HepG2 (cell line): ENCODE results near the gene PROX2. TPM values are rescaled to one million over a fixed set of nuclear protein-coding genes. Genes with fewer than 3 reads are reported as not detected.

Experiments used
- AHR ChIP-seq: IDR thresholded peaks from 2 replicates; pipeline ENCODE4 v1.6.1; 2018; ENCODE audit warnings: missing genetic modification reagents, missing compliant biosample characterization
- CHCHD3 ChIP-seq: sonication (generic); formaldehyde crosslinking; IDR thresholded peaks from 2 replicates; pipeline ENCODE4 v1.8.0; 2022; ENCODE audit warnings: mild to moderate bottlenecking, missing genetic modification reagents, moderate library complexity
- JARID2 ChIP-seq: sonication (generic); formaldehyde crosslinking; IDR thresholded peaks from 2 replicates; pipeline ENCODE4 v1.8.1; 2023; ENCODE audit warnings: missing genetic modification reagents, inconsistent platforms; ENCODE audit not compliant: insufficient replicate concordance
- KIAA2018 ChIP-seq: sonication (generic); formaldehyde crosslinking; IDR thresholded peaks from 2 replicates; pipeline ENCODE4 v1.5.0; 2020; ENCODE audit warnings: mild to moderate bottlenecking, missing genetic modification reagents, borderline replicate concordance
- LRRFIP1 ChIP-seq: sonication (generic); formaldehyde crosslinking; conservative IDR thresholded peaks from 2 replicates; pipeline ENCODE4 v1.4.0; 2020; ENCODE audit warnings: missing genetic modification reagents
- NAIF1 ChIP-seq: sonication (generic); formaldehyde crosslinking; IDR thresholded peaks from 2 replicates; pipeline ENCODE4 v1.5.0; 2020; ENCODE audit warnings: mild to moderate bottlenecking, missing genetic modification reagents, borderline replicate concordance
- PBX2 ChIP-seq: IDR thresholded peaks from 2 replicates; pipeline ENCODE4 v1.6.1; 2016; ENCODE audit warnings: control low read depth
- SAP130 ChIP-seq: IDR thresholded peaks from 2 replicates; pipeline ENCODE4 v1.6.1; 2016; ENCODE audit warnings: low read depth
- SNAPC4 ChIP-seq: sonication (generic); formaldehyde crosslinking; IDR thresholded peaks from 2 replicates; pipeline ENCODE4 v1.4.0; 2020; ENCODE audit warnings: mild to moderate bottlenecking, missing genetic modification reagents
- SYNCRIP ChIP-seq: fragments of 200-400 bp; formaldehyde crosslinking; IDR thresholded peaks from 2 replicates; pipeline ENCODE4 v1.6.1; 2018; ENCODE audit warnings: mild to moderate bottlenecking, low read depth, low read length; ENCODE audit not compliant: insufficient read depth
- ZNF121 ChIP-seq: sonication (generic); formaldehyde crosslinking; IDR thresholded peaks from 2 replicates; pipeline ENCODE4 v1.5.0; 2020; ENCODE audit warnings: mild to moderate bottlenecking, missing genetic modification reagents
- ZNF160 ChIP-seq: sonication (generic); formaldehyde crosslinking; IDR thresholded peaks from 2 replicates; pipeline ENCODE4 v1.8.0; 2022; ENCODE audit warnings: mild to moderate bottlenecking, inconsistent platforms, missing genetic modification reagents
- ZNF205 ChIP-seq: IDR thresholded peaks from 2 replicates; pipeline ENCODE4 v1.6.1; 2018; ENCODE audit warnings: missing biosample characterization, missing genetic modification reagents
- polyA plus RNA-seq, 8 experiments: library from polyadenylated mRNA; depleted of rRNA in 3 of 8; stranded (reverse) in 7 of 8; unstranded in 1 of 8; fragments of >200 nt; fragmentation: Illumina TruSeq in 4 of 8; extraction: Trizol in 4 of 8; gene quantifications; 2 replicates each; pipeline versions ENCODE4 v1.2.1 to v1.2.3, GENCODE V29; 2011 to 2016; ENCODE audit warnings: low read depth in 4 of 8, missing spikeins in 1 of 8, mixed read lengths in 1 of 8; ENCODE audit not compliant: insufficient read depth in 1 of 8
- total RNA-seq, 5 experiments: library from RNA; depleted of rRNA; stranded (reverse); fragments of >200 nt; fragmentation: Illumina TruSeq; extraction: Trizol; gene quantifications; 2 replicates each; pipeline ENCODE4 v1.2.3, GENCODE V29; 2016; ENCODE audit warnings: low read depth in 1 of 5

Gene PROX2
- total and polyA plus RNA-seq, 2 of the 13 experiments (the other 11 are each of a cell fraction or from before 2014, with no cell fraction given) = not detected

- TF ChIP-seq SNAPC4 (CRISPR knock-in tag) = no peak
- peak; percentile 55; the same call in 1 of the 2 replicates for TF ChIP-seq ZNF121 (CRISPR knock-in tag)
- TF ChIP-seq NAIF1 = no peak
- TF ChIP-seq PBX2 (CRISPR knock-in tag) = no peak
- TF ChIP-seq ZNF205 (CRISPR knock-in tag) = 0 out of 2 replicates have a peak, but pooled peaks have one; percentile 46
- TF ChIP-seq KIAA2018 (CRISPR knock-in tag) = no peak
- TF ChIP-seq SAP130 (CRISPR knock-in tag) = peak; percentile 99
- no peak for TF ChIP-seq ZNF160
- TF ChIP-seq JARID2 (CRISPR knock-in tag) = no peak
- TF ChIP-seq CHCHD3 = 0 out of 2 replicates have a peak, but pooled peaks have one; percentile 26
- TF ChIP-seq AHR (CRISPR knock-in tag) = no peak
- no peak for TF ChIP-seq SYNCRIP
- no peak for TF ChIP-seq LRRFIP1 (CRISPR knock-in tag)
These were observed 22.7 kb upstream of the PROX2 start (continued) for GRCh38 chr14:74898694-74899093.
